GM12878 (cell line): ENCODE data around the gene DSC3. TPM values are rescaled to one million over a fixed set of nuclear protein-coding genes. Genes with fewer than 3 reads are reported as not detected.

Experiments
- ATAC-seq: fragments of 200-7000 bp; cut with Tn5 transposase; 3 replicates; pipeline ENCODE4 v1.9.1; 2020; ENCODE audit warnings: mild to moderate bottlenecking, moderate library complexity
- BruUV-seq: library from RNA; stranded (reverse); fragments of 400-500 nt; replicated peaks from 2 replicates; lab custom pipeline; 2021; lab: Mats Ljungman, UMichigan
- CTCF ChIA-PET: fragments of 300-600 bp; sonication (Branson Sonifier 250); formaldehyde crosslinking; extraction: SDS; loops from one replicate; lab custom pipeline; 2021; ENCODE audit warnings: inconsistent platforms; lab: Yijun Ruan, JAX
- POLR2A ChIA-PET: fragments of 350-600 bp; formaldehyde crosslinking; extraction: SDS; loops from one replicate; lab custom pipeline; 2021; ENCODE audit warnings: inconsistent platforms; lab: Charles Lee
- RAD21 ChIA-PET: fragments of 300-600 bp; sonication (Branson Sonifier 250); formaldehyde crosslinking; loops from one replicate; lab custom pipeline; 2023; ENCODE audit warnings: antibody characterized with exemption; ENCODE audit not compliant: unreplicated experiment; lab: Charles Lee
- SMC1A ChIA-PET: fragments of 300-600 bp; sonication (Branson Sonifier 250); formaldehyde crosslinking; loops from one replicate; lab custom pipeline; 2023; ENCODE audit not compliant: unreplicated experiment, uncharacterized antibody; lab: Charles Lee
- DNase-seq: peaks from one replicate; pipeline ENCODE4 v3.0.0-alpha.2; 2011; ENCODE audit warnings: low read depth, low spot score
- FAIRE-seq: peaks from 3 replicates; lab custom pipeline; 2011; peaks lifted over from hg19 to GRCh38; lab: Jason Lieb, UNC
- H2AFZ ChIP-seq: 2 replicates; pipeline ENCODE4 v1.6.0; 2011; ENCODE audit warnings: low read depth, low read length, control low read depth; ENCODE audit not compliant: control insufficient read depth
- H3K27ac ChIP-seq: 2 replicates; pipeline ENCODE4 v1.5.1; 2011; ENCODE audit warnings: control low read depth; ENCODE audit not compliant: control insufficient read depth, insufficient read depth
- H3K27me3 ChIP-seq, 2 experiments: replicated peaks in 1 of 2; 2 replicates each; pipeline versions ENCODE4 v1.6.0 to v1.6.1; 2011; ENCODE audit warnings: low read length in 1 of 2; ENCODE audit not compliant: control insufficient read depth in 2 of 2, insufficient read depth in 2 of 2
- H3K36me3 ChIP-seq, 2 experiments: 2 replicates each; pipeline ENCODE4 v1.5.1; 2011; ENCODE audit warnings: low read length in 1 of 2; ENCODE audit not compliant: control insufficient read depth in 2 of 2, insufficient read depth in 2 of 2
- H3K4me1 ChIP-seq: 2 replicates; pipeline ENCODE4 v1.6.1; 2011; ENCODE audit warnings: mild to moderate bottlenecking, low read length, moderate library complexity, mixed read lengths; ENCODE audit not compliant: control insufficient read depth, insufficient read depth
- H3K4me2 ChIP-seq: 2 replicates; pipeline ENCODE4 v1.6.0; 2011; ENCODE audit warnings: control low read depth; ENCODE audit not compliant: control insufficient read depth, insufficient read depth
- H3K4me3 ChIP-seq: fragments of 200-600 bp; sonication (generic); 2 replicates; pipeline ENCODE4 v1.5.1; 2016
- H3K79me2 ChIP-seq: 2 replicates; pipeline ENCODE4 v1.6.0; 2011; ENCODE audit warnings: low read length; ENCODE audit not compliant: control insufficient read depth, insufficient read depth
- H3K9ac ChIP-seq: 2 replicates; pipeline ENCODE4 v1.8.0; 2011; ENCODE audit warnings: low read length, control low read depth, mixed read lengths; ENCODE audit not compliant: control insufficient read depth, insufficient read depth
- H3K9me3 ChIP-seq: replicated peaks from 3 replicates; pipeline ENCODE4 v1.5.1; 2011; ENCODE audit warnings: mild to moderate bottlenecking, low read length; ENCODE audit not compliant: control insufficient read depth, insufficient read depth
- H4K20me1 ChIP-seq: 2 replicates; pipeline ENCODE4 v1.6.0; 2011; ENCODE audit not compliant: control insufficient read depth, insufficient read depth
- CEBPB ChIP-seq, 2 experiments: fragments of 150-350 bp in 1 of 2; IDR thresholded peaks; 2 replicates each; pipeline ENCODE4 v1.6.1; 2012 to 2014; ENCODE audit warnings: low read depth in 2 of 2, low read length in 2 of 2, borderline replicate concordance in 1 of 2, inconsistent platforms in 1 of 2
- ESRRA ChIP-seq: IDR thresholded peaks from 2 replicates; pipeline ENCODE4 v1.6.1; 2012; ENCODE audit warnings: mild to moderate bottlenecking, low read length, improper control_type of control experiment
- HCFC1 ChIP-seq: fragments of 150-350 bp; IDR thresholded peaks from 2 replicates; pipeline ENCODE4 v1.6.1; 2014; ENCODE audit warnings: low read length
- JUND ChIP-seq: IDR thresholded peaks from 2 replicates; pipeline ENCODE4 v1.6.1; 2012; ENCODE audit warnings: low read depth, mild to moderate bottlenecking, low read length, improper control_type of control experiment, moderate library complexity
- KLF5 ChIP-seq: fragments of 450-650 bp; IDR thresholded peaks from 2 replicates; pipeline ENCODE4 v1.6.1; 2014; ENCODE audit warnings: mild to moderate bottlenecking; ENCODE audit not compliant: partially characterized antibody
- MEF2A ChIP-seq: IDR thresholded peaks from 2 replicates; pipeline ENCODE4 v1.6.1; 2011; ENCODE audit warnings: low read depth, mild to moderate bottlenecking, low read length, moderate library complexity; ENCODE audit not compliant: insufficient read depth
- NFIC ChIP-seq: IDR thresholded peaks from 2 replicates; pipeline ENCODE4 v1.6.1; 2012; ENCODE audit warnings: low read depth, mild to moderate bottlenecking, inconsistent platforms, low read length, moderate library complexity
- NFXL1 ChIP-seq: fragments of 450-650 bp; IDR thresholded peaks from 2 replicates; pipeline ENCODE4 v1.6.1; 2017; ENCODE audit warnings: antibody characterized with exemption, mild to moderate bottlenecking, borderline replicate concordance
- RB1 ChIP-seq: fragments of 450-650 bp; formaldehyde crosslinking; IDR thresholded peaks from 2 replicates; pipeline ENCODE4 v1.6.1; 2017; ENCODE audit warnings: mild to moderate bottlenecking, borderline replicate concordance
- ZNF207 ChIP-seq: fragments of 450-650 bp; IDR thresholded peaks from 2 replicates; pipeline ENCODE4 v1.6.1; 2014; ENCODE audit warnings: antibody characterized with exemption, mild to moderate bottlenecking, borderline replicate concordance
- ZZZ3 ChIP-seq: IDR thresholded peaks from 2 replicates; pipeline ENCODE4 v1.6.1; 2011; ENCODE audit warnings: low read depth; ENCODE audit not compliant: control insufficient read depth, insufficient read length
- WGBS: methylation state at CpG from one replicate; pipeline ENCODE4 v1.1.6; 2016; ENCODE audit warnings: low lambda C conversion rate; ENCODE audit not compliant: insufficient replicate concordance, insufficient coverage; ENCODE audit errors: missing lambda C conversion rate; 5-methylcytosine and 5-hydroxymethylcytosine counted together
- in situ Hi-C: fragments of 300-500 bp; cut with MboI; formaldehyde crosslinking; loops from 9 replicates; pipeline ENCODE4 v1.14.3; 2018; ENCODE audit warnings: mixed read lengths
- intact Hi-C: fragments of 100-400 bp; cut with micrococcal nuclease; formaldehyde crosslinking; loops from one replicate; pipeline ENCODE4 v1.14.2; 2022; ENCODE audit not compliant: unreplicated experiment
- polyA plus RNA-seq, 11 experiments: library from polyadenylated mRNA; depleted of rRNA in 4 of 11; unstranded in 6 of 11; stranded (reverse) in 5 of 11; fragments of >200 nt; fragmentation: Nextera tagmentation in 4 of 11; fragmentation: Illumina TruSeq in 1 of 11; extraction: Ambion mirVana in 4 of 11; extraction: Trizol in 1 of 11; gene quantifications; 1 replicate in 1 of 11; 2 replicates in 10 of 11; pipeline versions ENCODE4 v1.2.1 to v1.2.3, GENCODE V29; 2011 to 2016; ENCODE audit warnings: inconsistent platforms in 2 of 11, missing spikeins in 2 of 11, low read depth in 1 of 11
- total RNA-seq, 4 experiments: library from RNA; depleted of rRNA in 3 of 4; stranded (reverse); fragments of >200 nt in 3 of 4; fragmentation: Illumina TruSeq in 1 of 4; extraction: Trizol in 1 of 4; gene quantifications; 2 replicates each; pipeline versions ENCODE4 v1.2.1 to v1.2.3, GENCODE V29; 2013 to 2021
- TF ChIP-seq, protein P1 (sequence below): fragments of 450-650 bp; IDR thresholded peaks from 2 replicates; pipeline ENCODE4 v1.6.1; 2016; ENCODE audit warnings: mild to moderate bottlenecking

DSC3 gene
- total and polyA plus RNA-seq, 10 of the 15 experiments (the other 5 are each of a cell fraction or from before 2014, with no cell fraction given) = 0.01 to 2.9 (median 1.6) TPM

DNA sequence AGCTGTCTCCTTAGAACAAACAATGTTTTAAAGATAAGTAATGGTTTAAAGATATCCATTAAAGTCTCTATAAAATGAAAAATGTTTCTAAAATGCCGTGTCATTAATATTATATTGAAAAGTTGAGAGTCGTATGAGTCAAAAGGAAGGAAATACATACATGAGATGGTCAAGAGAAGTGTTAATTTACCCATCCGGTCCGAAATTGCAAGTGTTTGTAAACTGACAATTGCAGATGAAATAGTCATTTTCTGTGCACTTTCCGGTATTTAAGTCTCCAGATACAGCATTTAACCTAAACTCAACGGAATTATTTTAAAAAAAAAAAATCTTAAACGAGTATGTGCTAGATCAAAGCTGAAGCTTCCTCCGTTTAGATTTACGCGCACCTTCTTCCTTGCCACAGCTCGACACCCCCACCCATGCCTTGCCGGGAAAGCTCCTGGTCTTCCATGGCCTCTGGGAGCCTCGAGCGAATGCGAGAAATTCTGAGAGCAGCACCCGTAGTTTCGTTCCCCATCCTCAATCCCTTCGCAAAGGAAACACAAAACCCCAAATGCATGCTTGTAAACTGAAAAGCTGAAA, 1.8 kb downstream of the DSC3 start:
- no peak for TF ChIP-seq KLF5
- no peak for TF ChIP-seq JUND
- TF ChIP-seq ZNF207 = no peak
- no peak for TF ChIP-seq NFXL1
- TF ChIP-seq ESRRA = no peak
- TF ChIP-seq ZZZ3 = no peak
- no peak for TF ChIP-seq MEF2A
- TF ChIP-seq RB1 = no peak
- no peak for TF ChIP-seq CEBPB (IDR thresholded peaks at IDR 0.05; ENCODE audit: borderline replicate concordance in 1 of 2, low read depth in 2 of 2, low read length in 2 of 2)
- no peak for TF ChIP-seq NFIC
- TF ChIP-seq HCFC1 = no peak
- TF ChIP-seq, protein P1, sequence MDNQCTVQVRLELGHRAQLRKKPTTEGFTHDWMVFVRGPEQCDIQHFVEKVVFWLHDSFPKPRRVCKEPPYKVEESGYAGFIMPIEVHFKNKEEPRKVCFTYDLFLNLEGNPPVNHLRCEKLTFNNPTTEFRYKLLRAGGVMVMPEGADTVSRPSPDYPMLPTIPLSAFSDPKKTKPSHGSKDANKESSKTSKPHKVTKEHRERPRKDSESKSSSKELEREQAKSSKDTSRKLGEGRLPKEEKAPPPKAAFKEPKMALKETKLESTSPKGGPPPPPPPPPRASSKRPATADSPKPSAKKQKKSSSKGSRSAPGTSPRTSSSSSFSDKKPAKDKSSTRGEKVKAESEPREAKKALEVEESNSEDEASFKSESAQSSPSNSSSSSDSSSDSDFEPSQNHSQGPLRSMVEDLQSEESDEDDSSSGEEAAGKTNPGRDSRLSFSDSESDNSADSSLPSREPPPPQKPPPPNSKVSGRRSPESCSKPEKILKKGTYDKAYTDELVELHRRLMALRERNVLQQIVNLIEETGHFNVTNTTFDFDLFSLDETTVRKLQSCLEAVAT = no peak
- FAIRE-seq (no peak), DNase-seq (no peak), ATAC-seq (no peak)
- H3K4me2 ChIP-seq = no peak overlapping the region
- no peaks in the 10 kb centered on the region for H3K36me3 ChIP-seq
- no peaks in the 10 kb centered on the region for H4K20me1 ChIP-seq
- no peak overlapping the region for H3K9ac ChIP-seq
- H3K79me2 ChIP-seq = no peaks in the 10 kb centered on the region
- no peaks in the 10 kb centered on the region for H3K4me1 ChIP-seq
- intact Hi-C loops (no loop called here), in situ Hi-C loops (no loop called here)
- SMC1A ChIA-PET = interaction anchor here (0.9 kb wide), 1 partner anchor 15 kb away, joined by 3 read pairs; no protein-coding TSS in a partner anchor
- no peak overlapping the region for H3K27ac ChIP-seq
- WGBS = 37% methylated on average over 18 of the region's 18 CpGs
- POLR2A ChIA-PET = no interaction called here
- CTCF ChIA-PET = no interaction called here
- H3K27me3 ChIP-seq = peaks cover 2 to 20% of the 10 kb centered on the region in 2 experiments
- H3K9me3 ChIP-seq = peaks cover 6% of the 10 kb centered on the region; the same call in 2 of the 3 replicates
- BruUV-seq = no TSS peak
- RAD21 ChIA-PET = no interaction called here
- no peak overlapping the region for H2AFZ ChIP-seq
- no peak overlapping the region for H3K4me3 ChIP-seq
